Measurements from ENCODE around the gene YY1AP1.

DNA sequence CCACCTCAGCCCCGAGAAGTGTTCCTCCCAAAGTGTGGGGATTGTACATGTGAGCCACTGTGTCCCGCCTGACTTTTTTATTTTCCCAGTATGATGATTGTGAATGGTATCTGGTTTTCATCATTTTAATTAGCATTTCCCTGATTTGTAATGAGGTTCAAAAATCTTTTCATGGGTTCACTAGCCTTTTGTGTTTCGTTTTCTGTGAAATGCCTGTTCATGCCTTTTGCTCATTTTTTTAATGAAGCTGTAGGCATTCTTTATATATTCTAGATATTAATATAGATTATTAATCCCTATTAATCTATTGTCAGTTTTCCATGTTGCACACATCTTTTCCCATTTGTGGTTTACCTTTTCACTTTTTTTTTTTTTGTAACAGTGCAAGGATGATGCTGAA, 20.8 kb upstream of the YY1AP1 start:
- no peak for TF ChIP-seq POLR2A (IDR thresholded peaks at IDR 0.05; ENCODE audit: low read depth, low read length)
- TF ChIP-seq BRCA1 (IDR thresholded peaks at IDR 0.05; ENCODE audit: low read depth, low read length), result no peak
- TF ChIP-seq MYC (IDR thresholded peaks at IDR 0.05; ENCODE audit: insufficient read depth, insufficient read length, insufficient replicate concordance, low read length, severe bottlenecking), result no peak
- TF ChIP-seq FOXM1 (IDR thresholded peaks at IDR 0.05; ENCODE audit: low read depth, low read length), result no peak
- no peak for TF ChIP-seq CHD2 (IDR thresholded peaks at IDR 0.05; ENCODE audit: borderline replicate concordance, low read depth, low read length)
- no peak for TF ChIP-seq ZBTB33 (IDR thresholded peaks at IDR 0.05)
- TF ChIP-seq NFXL1 (IDR thresholded peaks at IDR 0.05; ENCODE audit: borderline replicate concordance), result no peak
- TF ChIP-seq EZH2 (IDR thresholded peaks at IDR 0.05; ENCODE audit: borderline replicate concordance, control insufficient read depth, low read depth, low read length), result no peak
- no peak for TF ChIP-seq POLR2AphosphoS5 (IDR thresholded peaks at IDR 0.05; ENCODE audit: low read length)
- TF ChIP-seq GATAD2B (conservative IDR thresholded peaks at IDR 0.05; ENCODE audit: low read depth), result no peak
- no peak for TF ChIP-seq RAD21 (IDR thresholded peaks at IDR 0.05; ENCODE audit: insufficient read depth, low read depth, low read length)
